ENCODE measurements around the gene ADGRA1.
A peak's percentile ranks its signal among the peaks of the same experiment; 100 is the strongest.

The ADGRA1 gene

GRCh38 chr10:133159950-133160825 is 72.5 kb downstream of the ADGRA1 start, which contains the start of gene KNDC1 (continued):
- TF ChIP-seq ZNF121 (tag by site-specific recombination; IDR thresholded peaks at IDR 0.05) (no peak), SP2 (tag by site-specific recombination; IDR thresholded peaks at IDR 0.05) (no peak), ZNF433 (tag by site-specific recombination; IDR thresholded peaks at IDR 0.05; ENCODE audit: low read depth) (no peak), ZBTB10 (tag by site-specific recombination; IDR thresholded peaks at IDR 0.05) (peak; percentile 30; the same call in 1 of the 2 replicates), SALL2 (tag by site-specific recombination; IDR thresholded peaks at IDR 0.05; ENCODE audit: borderline replicate concordance) (no peak), CTCF (tag by site-specific recombination; IDR thresholded peaks at IDR 0.05) (no peak), ZSCAN30 (tag by site-specific recombination; IDR thresholded peaks at IDR 0.05) (no peak), SP7 (tag by site-specific recombination; IDR thresholded peaks at IDR 0.05) (no peak), ZIC2 (tag by site-specific recombination; IDR thresholded peaks at IDR 0.05) (peak; percentile 61; the same call in 1 of the 2 replicates), ZBTB8A (tag by site-specific recombination; IDR thresholded peaks at IDR 0.05) (peak; percentile 29; the same call in 1 of the 2 replicates), RBAK (tag by site-specific recombination; IDR thresholded peaks at IDR 0.05) (no peak), GLIS1 (tag by site-specific recombination; IDR thresholded peaks at IDR 0.05) (peak; percentile 57; the same call in 1 of the 2 replicates), ZBTB26 (tag by site-specific recombination; optimal IDR thresholded peaks at IDR 0.05) (peak; percentile 50), ZNF133 (tag by site-specific recombination; IDR thresholded peaks at IDR 0.05) (no peak), ZSCAN5A (tag by site-specific recombination; IDR thresholded peaks at IDR 0.05) (no peak), ZNF704 (tag by site-specific recombination; IDR thresholded peaks at IDR 0.05) (no peak), KLF8 (tag by site-specific recombination; IDR thresholded peaks at IDR 0.05) (no peak), ZNF596 (tag by site-specific recombination; IDR thresholded peaks at IDR 0.05) (no peak), PBX3 (CRISPR knock-in tag; IDR thresholded peaks at IDR 0.05) (no peak), ZNF157 (tag by site-specific recombination; IDR thresholded peaks at IDR 0.05) (no peak), ZNF777 (tag by site-specific recombination; IDR thresholded peaks at IDR 0.05; ENCODE audit: borderline replicate concordance) (peak; percentile 44; the same call in 1 of the 2 replicates), ZNF16 (tag by site-specific recombination; IDR thresholded peaks at IDR 0.05; ENCODE audit: low read depth) (no peak), ZNF311 (tag by site-specific recombination; IDR thresholded peaks at IDR 0.05; ENCODE audit: borderline replicate concordance) (no peak), ZBTB7A (tag by site-specific recombination; IDR thresholded peaks at IDR 0.05; ENCODE audit: low read depth) (no peak; the same call in 1 of the 2 replicates), ZNF677 (tag by site-specific recombination; IDR thresholded peaks at IDR 0.05) (no peak), ZNF530 (tag by site-specific recombination; IDR thresholded peaks at IDR 0.05; ENCODE audit: low read depth) (no peak), ZNF366 (tag by site-specific recombination; conservative IDR thresholded peaks at IDR 0.05) (no peak), ZNF830 (tag by site-specific recombination; IDR thresholded peaks at IDR 0.05; ENCODE audit: low read depth) (no peak), ZNF654 (tag by site-specific recombination; IDR thresholded peaks at IDR 0.05; ENCODE audit: low read depth) (no peak), ZNF560 (tag by site-specific recombination; IDR thresholded peaks at IDR 0.05; ENCODE audit: borderline replicate concordance) (no peak), ZNF626 (tag by site-specific recombination; IDR thresholded peaks at IDR 0.05) (no peak)
